ENCODE results near the gene ANAPC10.

ANAPC10 gene

GRCh38 chr4:145041378-145041777, 56.6 kb downstream of the ANAPC10 start:
- TF ChIP-seq CTCF (IDR thresholded peaks at IDR 0.05; ENCODE audit: low read depth, low read length, poor library complexity, severe bottlenecking) (no peak), EZH2phosphoT487 (IDR thresholded peaks at IDR 0.05; ENCODE audit: borderline replicate concordance, low read length) (no peak)
- peaks cover 6% of the 10 kb centered on the region for H3K4me1 ChIP-seq (ENCODE audit: control insufficient read depth, low read length)
- peaks cover 3% of the 10 kb centered on the region; the same call in 1 of the 2 replicates for H3K36me3 ChIP-seq (ENCODE audit: control insufficient read depth, low read length)
- H3K27me3 ChIP-seq (ENCODE audit: control insufficient read depth, low read length): no peaks in the 10 kb centered on the region
- H3K4me3 ChIP-seq (ENCODE audit: low read length): no peak overlapping the region
- H3F3A ChIP-seq (ENCODE audit: control insufficient read depth, insufficient read depth): no peaks in the 10 kb centered on the region
- no peak overlapping the region for H3K4me2 ChIP-seq (ENCODE audit: low read length)
- no peaks in the 10 kb centered on the region for H4K20me1 ChIP-seq (ENCODE audit: control insufficient read depth, insufficient read depth, low read depth, low read length)
- no peaks in the 10 kb centered on the region for H3K9me3 ChIP-seq (ENCODE audit: control insufficient read depth, insufficient read depth, low read length)
- no peak overlapping the region for H3K27ac ChIP-seq (ENCODE audit: low read depth, low read length)
- H3K9me2 ChIP-seq (replicated peaks; ENCODE audit: control insufficient read depth, low read length): no peaks in the 10 kb centered on the region
- peaks cover 5% of the 10 kb centered on the region; the same call in 1 of the 2 replicates for H3K79me2 ChIP-seq (ENCODE audit: control insufficient read depth, low read length)

GRCh38 chr4:145035494-145036136, 62.4 kb downstream of the ANAPC10 start:
- Histone ChIP-seq H3K79me2 (ENCODE audit: control insufficient read depth, low read length) (no peaks in the 10 kb centered on the region), H3K27ac (ENCODE audit: low read depth, low read length) (no peak overlapping the region), H3K9me3 (ENCODE audit: control insufficient read depth, insufficient read depth, low read length) (no peaks in the 10 kb centered on the region), H3F3A (ENCODE audit: control insufficient read depth, insufficient read depth) (no peaks in the 10 kb centered on the region), H3K4me3 (ENCODE audit: low read length) (no peak overlapping the region), H3K27me3 (ENCODE audit: control insufficient read depth, low read length) (no peaks in the 10 kb centered on the region), H3K4me1 (ENCODE audit: control insufficient read depth, low read length) (no peaks in the 10 kb centered on the region), H4K20me1 (ENCODE audit: control insufficient read depth, insufficient read depth, low read depth, low read length) (no peaks in the 10 kb centered on the region), H3K4me2 (ENCODE audit: low read length) (no peak overlapping the region), H3K36me3 (ENCODE audit: control insufficient read depth, low read length) (peaks cover 26% of the 10 kb centered on the region), H3K9me2 (replicated peaks; ENCODE audit: control insufficient read depth, low read length) (no peaks in the 10 kb centered on the region)
- TF ChIP-seq EZH2phosphoT487 (IDR thresholded peaks at IDR 0.05; ENCODE audit: borderline replicate concordance, low read length): no peak
- no peak for TF ChIP-seq CTCF (IDR thresholded peaks at IDR 0.05; ENCODE audit: low read depth, low read length, poor library complexity, severe bottlenecking)

- Histone ChIP-seq H3K9me2 (replicated peaks; ENCODE audit: control insufficient read depth, low read length) (no peaks in the 10 kb centered on the region), H3K79me2 (ENCODE audit: control insufficient read depth, low read length) (no peaks in the 10 kb centered on the region), H3K36me3 (ENCODE audit: control insufficient read depth, low read length) (peaks cover 26% of the 10 kb centered on the region), H3K9me3 (ENCODE audit: control insufficient read depth, insufficient read depth, low read length) (no peaks in the 10 kb centered on the region), H3K27me3 (ENCODE audit: control insufficient read depth, low read length) (no peaks in the 10 kb centered on the region), H3K4me2 (ENCODE audit: low read length) (no peak overlapping the region), H4K20me1 (ENCODE audit: control insufficient read depth, insufficient read depth, low read depth, low read length) (no peaks in the 10 kb centered on the region), H3K4me1 (ENCODE audit: control insufficient read depth, low read length) (no peaks in the 10 kb centered on the region), H3K4me3 (ENCODE audit: low read length) (no peak overlapping the region), H3F3A (ENCODE audit: control insufficient read depth, insufficient read depth) (no peaks in the 10 kb centered on the region), H3K27ac (ENCODE audit: low read depth, low read length) (no peak overlapping the region)
- TF ChIP-seq EZH2phosphoT487 (IDR thresholded peaks at IDR 0.05; ENCODE audit: borderline replicate concordance, low read length) (no peak), CTCF (IDR thresholded peaks at IDR 0.05; ENCODE audit: low read depth, low read length, poor library complexity, severe bottlenecking) (no peak)
Observed at GRCh38 chr4:145034727-145035211, 63.2 kb downstream of the ANAPC10 start.

Measured in DOHH2 (cell line).